DMS114 treated with DMSO at 0.1 percent for 48 hours (cell line): ENCODE data around the gene MIOS.

Experiments
- DNase-seq: peaks from one replicate; lab custom pipeline; 2025; ENCODE audit not compliant: unreplicated experiment; lab: John Stamatoyannopoulos, UW

MIOS gene

DNA sequence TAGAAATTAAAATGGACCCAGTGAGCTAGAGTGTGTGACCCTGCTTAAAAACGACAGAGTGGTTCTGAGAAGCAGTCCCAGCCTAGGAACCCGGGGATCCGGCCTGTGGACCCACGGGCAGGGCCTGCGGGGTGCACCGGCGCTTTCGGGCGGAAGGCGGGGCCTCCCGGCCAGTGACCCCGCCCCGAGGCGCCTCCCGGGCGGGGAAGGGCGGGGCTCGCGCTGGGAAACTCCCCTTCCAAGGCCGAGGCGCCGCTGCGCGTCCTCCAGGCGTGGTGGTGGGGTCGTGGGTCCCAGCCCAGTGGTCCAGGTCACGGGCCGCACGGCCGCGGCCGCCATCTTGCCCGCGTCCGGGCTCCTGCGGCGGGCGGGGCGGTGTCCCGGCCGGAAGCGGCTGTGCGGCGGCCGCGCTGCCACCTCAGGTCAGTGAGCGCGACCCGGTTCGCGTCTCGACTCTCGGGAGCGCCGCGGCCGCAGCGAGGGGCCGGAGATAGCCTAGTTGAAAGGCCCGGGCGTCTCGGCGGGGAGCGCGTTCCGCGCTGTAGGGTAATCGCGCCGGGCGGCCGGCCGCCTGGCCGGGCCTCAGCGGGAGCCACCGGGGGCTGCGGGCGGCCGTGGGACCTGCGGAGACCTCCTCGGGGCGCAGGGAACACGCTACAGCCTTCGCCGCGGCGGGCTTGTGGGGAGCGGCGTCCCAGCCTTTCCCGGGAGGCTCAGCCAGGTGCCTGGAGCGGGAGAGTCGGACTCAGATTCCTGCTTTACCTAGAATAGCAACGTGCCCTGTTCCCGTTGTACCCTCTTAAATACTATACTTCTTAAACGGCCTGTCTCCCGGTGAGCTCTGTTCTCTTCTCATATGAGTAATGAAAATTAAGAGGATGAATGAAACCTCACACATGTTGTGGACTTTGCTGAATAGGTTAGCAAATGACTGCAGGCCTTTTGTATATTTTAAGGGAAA, at the start of gene MIOS:
MIOS (plus strand) TSS at position 234 of the 961 bp plus-strand sequence. CDS start 5,592 bp downstream, outside the sequence.
- peak; percentile 14 for DNase-seq

- no peak for DNase-seq
Observed at GRCh38 chr7:7517754-7518153, 48.9 kb upstream of the MIOS start.

GRCh38 chr7:7519056-7519455, 47.6 kb upstream of the MIOS start:
- no peak for DNase-seq

GRCh38 chr7:7519528-7519927, 47.2 kb upstream of the MIOS start:
- no peak for DNase-seq

- no peak for DNase-seq
Observed at GRCh38 chr7:7521259-7521658, 45.4 kb upstream of the MIOS start.

DNA sequence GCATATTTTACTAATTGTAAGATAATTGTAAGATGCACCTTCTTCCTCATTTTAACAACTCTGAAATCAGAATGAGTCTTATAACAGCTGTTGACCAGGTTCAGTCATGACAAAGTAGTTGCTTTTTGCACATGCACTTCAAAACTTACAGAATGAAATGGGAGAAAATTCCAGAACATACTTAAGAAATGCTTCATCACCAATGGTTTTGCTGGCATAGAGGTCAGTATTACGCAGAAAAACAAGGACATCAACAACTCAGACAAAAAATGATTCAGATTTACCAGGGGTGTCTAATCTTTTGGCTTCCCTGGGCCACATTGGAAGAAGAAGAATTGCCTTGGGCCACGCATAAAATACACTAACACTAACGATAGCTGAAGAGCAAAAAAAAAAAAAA, 44.3 kb upstream of the MIOS start:
- DNase-seq, result no peak

DNA sequence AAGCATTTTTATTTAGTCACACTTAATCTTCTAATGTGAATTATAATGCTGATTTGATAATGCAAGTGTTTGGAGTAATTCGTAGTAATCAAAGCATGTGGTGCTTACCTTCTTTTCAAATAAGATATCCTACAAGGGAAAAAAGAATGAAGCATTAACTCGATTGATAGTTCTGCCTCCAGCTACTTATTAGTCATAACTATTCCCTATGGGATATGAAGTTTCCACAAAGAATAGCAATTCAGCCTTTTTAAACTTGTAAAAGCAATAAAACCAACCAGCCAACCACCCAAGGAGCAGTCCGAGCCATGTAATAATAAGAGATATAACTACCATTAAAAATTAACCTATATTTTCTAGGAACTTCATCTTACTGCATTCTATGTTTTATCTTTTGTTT, 42.6 kb upstream of the MIOS start:
- DNase-seq, result no peak

DNA sequence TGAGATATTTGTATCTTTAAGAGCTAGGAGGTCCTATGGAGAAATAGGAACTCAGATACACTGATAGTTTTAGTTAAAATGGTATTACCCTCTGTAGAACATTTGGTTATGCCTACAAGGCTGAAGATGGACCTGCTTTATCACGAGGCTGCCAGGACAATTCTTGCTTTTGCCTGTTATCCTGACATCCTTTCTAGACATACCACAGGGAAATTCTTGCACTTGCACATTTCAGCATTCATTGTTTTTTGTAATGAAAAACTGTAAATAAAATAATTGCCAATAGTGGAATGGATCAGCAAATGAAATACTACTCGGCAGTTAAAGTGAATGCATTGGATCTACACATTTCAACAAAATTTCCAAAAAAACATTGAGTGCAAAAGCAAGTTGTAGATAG, 40.7 kb upstream of the MIOS start:
- DNase-seq, result no peak

GRCh38 chr7:7527047-7527446, 39.6 kb upstream of the MIOS start:
- DNase-seq, result no peak

- DNase-seq, result no peak
Observed at GRCh38 chr7:7529328-7529727, 37.4 kb upstream of the MIOS start.

- DNase-seq, result no peak
Observed at GRCh38 chr7:7533831-7534430, 32.8 kb upstream of the MIOS start.

DNA sequence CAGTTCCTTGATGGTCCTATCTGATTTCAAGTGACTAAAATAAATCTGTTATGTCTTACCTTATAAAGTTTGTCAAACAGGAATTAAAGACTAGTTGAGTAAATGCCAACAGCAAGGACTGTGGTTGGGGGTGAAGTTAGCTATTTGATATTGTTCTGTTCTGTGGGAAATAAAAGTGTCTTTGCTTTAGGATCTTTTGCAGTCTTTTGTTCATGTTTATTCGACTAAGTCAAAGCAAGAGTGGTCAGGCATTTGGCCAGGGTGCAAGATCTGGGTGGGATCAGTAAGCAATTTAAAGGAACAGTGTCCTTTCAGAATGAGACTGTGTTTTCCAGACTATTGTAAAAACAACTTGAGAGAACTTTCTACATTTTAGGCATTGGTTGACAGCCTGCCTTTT, 31.0 kb upstream of the MIOS start, which contains the start of gene COL28A1:
COL28A1 (minus strand) TSS at position 183 of the 400 bp plus-strand sequence. CDS start 2,998 bp downstream, outside the sequence.
- DNase-seq, result no peak

- no peak for DNase-seq
Observed at GRCh38 chr7:7536396-7537019, 30.2 kb upstream of the MIOS start.

- DNase-seq, result no peak
Observed at GRCh38 chr7:7537711-7538110, 29.0 kb upstream of the MIOS start.

DNA sequence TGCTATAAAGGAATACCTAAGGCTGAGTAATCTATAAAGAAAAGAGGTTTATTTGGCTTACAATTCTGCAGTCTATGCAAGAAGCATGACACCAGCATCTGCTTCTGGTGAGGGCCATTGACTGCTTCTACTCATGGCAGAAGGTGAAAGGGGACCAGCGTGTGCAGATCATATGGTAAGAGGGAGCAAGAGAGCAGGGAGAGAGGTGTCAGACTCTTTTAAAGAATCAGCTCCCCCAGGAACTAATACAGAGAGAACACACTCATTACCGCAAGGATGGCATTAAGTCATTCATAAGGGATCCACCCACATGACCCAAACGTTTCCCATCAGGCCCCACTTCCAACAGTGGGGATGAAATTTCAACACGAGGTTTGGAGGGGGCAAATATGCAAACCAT, 27.5 kb upstream of the MIOS start:
- no peak for DNase-seq

- no peak for DNase-seq
Observed at GRCh38 chr7:7539711-7540110, 27.0 kb upstream of the MIOS start.

GRCh38 chr7:7542251-7542835, 24.3 kb upstream of the MIOS start:
- DNase-seq, result no peak

DNA sequence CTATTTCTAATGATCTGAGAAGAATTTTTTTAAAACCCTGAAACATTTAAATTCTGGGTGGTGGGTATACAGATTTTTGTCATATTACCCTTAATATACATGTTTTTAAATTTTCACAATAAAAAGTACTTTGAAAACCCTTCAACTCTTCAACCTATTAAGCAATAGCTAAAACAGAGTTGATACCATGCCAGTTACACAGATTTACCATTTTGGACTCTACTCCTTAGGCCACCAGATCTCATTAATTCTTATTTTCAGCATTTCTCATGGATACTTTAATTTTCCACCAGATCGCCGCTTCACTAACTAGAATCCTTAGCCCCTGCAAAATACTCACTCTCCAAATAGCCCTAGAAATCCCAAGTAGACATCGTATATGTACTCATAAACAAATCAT, 18.3 kb upstream of the MIOS start:
- no peak for DNase-seq

DNA sequence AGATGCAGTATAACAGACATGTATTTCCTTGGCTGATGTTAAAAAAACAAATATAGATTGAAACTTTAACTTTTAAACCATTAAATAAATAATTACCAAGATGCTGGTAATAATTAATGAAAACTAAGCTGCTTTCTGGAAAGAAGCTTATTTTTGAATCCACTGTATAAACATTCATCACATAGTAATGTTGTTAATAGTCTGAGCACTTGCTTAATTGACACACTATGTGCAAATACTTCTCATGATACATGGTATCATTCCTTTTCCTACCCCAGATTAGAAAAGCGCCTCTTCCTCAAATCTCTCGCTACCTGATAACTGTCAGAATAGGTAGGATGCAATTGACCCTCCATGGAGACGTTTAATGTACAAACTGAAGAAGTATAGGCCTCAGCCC, 16.0 kb upstream of the MIOS start:
- no peak for DNase-seq

DNA sequence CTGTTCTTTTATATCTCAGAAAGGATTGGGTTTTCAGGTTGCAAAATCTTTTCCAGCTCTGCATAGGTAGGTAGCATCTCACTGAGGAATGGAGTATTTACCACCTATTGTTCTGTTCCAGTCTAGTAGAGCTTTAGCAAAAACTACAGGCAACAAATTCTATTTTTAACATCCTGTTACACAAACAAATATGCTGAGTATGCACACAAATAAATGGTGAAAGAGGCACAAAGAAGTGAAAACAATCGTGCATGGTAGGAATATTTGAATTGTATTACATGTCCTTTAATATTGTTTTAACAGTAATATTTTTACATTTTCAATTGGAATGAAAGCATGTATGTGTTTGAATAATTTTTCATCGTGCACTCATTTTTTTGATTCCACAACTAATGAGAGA, 14.5 kb upstream of the MIOS start:
- DNase-seq, result no peak

DNA sequence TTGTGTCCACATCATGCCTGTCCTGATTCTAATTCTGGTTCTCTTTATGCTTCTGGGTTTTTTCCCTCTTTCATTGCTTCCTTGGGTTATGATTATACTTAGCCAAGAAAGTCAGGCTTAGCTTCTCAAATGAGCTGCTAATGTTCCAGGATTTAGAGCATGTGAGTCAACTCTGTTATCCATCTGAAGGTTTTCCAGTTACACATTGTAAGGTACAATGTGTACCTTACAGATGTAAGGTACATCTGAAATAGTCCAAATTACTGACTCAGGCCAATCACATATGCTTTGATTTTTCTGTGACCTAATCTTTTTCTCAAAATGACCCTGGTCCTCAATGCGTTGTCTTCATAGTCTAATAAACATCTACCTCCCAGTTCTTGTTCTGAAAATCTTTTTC, 13.3 kb upstream of the MIOS start:
- no peak for DNase-seq
